PFSK-1 (cell line): ENCODE measurements around the gene FMN1.

ENCODE experiments used
- FOXP2 ChIP-seq: optimal IDR thresholded peaks from 2 replicates; pipeline ENCODE3; 2011; ENCODE audit warnings: borderline replicate concordance, control low read depth, inconsistent platforms; ENCODE audit not compliant: insufficient read depth; ENCODE audit errors: extremely low read length, extremely low read depth
- POLR2AphosphoS5 ChIP-seq: IDR thresholded peaks from 2 replicates; pipeline ENCODE4 v1.6.1; 2012; ENCODE audit warnings: low read depth, mild to moderate bottlenecking, control low read depth, low read length, moderate library complexity
- REST ChIP-seq, 2 experiments: IDR thresholded peaks; 2 replicates each; pipeline versions ENCODE4 v1.6.1 to v1.8.0; 2011 to 2012; ENCODE audit warnings: low read depth in 2 of 2, low read length in 2 of 2, control low read depth in 1 of 2, inconsistent platforms in 1 of 2, mild to moderate bottlenecking in 1 of 2, moderate library complexity in 1 of 2; ENCODE audit not compliant: insufficient read depth in 1 of 2
- TAF1 ChIP-seq: IDR thresholded peaks from 2 replicates; pipeline ENCODE4 v1.6.1; 2012; ENCODE audit warnings: low read length, control low read depth, borderline replicate concordance; ENCODE audit not compliant: insufficient read depth

DNA sequence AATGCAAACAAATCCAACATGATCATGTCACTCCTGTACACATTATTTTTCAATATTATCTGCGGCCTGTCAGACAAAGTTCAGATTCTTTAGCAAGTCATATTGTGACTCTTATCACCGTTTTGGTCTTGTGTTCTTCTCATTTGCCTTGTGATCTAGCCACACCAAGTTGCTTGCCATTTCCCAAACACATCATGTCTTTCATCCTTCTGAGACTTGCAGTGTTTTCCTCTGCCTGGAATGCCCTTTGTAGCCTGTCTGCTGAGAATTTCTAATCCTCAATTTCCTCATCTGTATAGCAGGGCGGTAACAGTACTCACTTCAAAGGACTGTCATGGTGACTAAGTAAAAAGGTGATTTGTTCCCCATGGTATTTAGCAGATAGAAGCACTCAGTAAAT, 341.7 kb downstream of the FMN1 start:
- TF ChIP-seq POLR2AphosphoS5 = no peak
- no peak for TF ChIP-seq TAF1
- no peak for TF ChIP-seq REST (IDR thresholded peaks at IDR 0.05; ENCODE audit: insufficient read depth in 1 of 2, low read depth in 2 of 2, low read length in 2 of 2)
- no peak for TF ChIP-seq FOXP2
